ENCODE results near the gene CCDC33. TPM values are rescaled to one million over a fixed set of nuclear protein-coding genes. Genes with fewer than 3 reads are reported as not detected.

The CCDC33 gene
- total and polyA plus RNA-seq, 10 of the 15 experiments (the other 5 are each of a cell fraction or from before 2014, with no cell fraction given), result 0.57 to 5.8 (median 4.3) TPM

- Histone ChIP-seq H3K9ac (ENCODE audit: control insufficient read depth, insufficient read depth, low read length) (no peak overlapping the region), H3K4me2 (ENCODE audit: control insufficient read depth, insufficient read depth) (no peak overlapping the region), H3K36me3 (ENCODE audit: control insufficient read depth in 2 of 2, insufficient read depth in 2 of 2, low read length in 1 of 2) (no peaks in the 10 kb centered on the region), H3K9me3 (replicated peaks; ENCODE audit: control insufficient read depth, insufficient read depth, low read length) (no peaks in the 10 kb centered on the region), H3K27me3 (replicated peaks in 1 of 2; ENCODE audit: control insufficient read depth in 2 of 2, insufficient read depth in 2 of 2, low read length in 1 of 2) (peaks cover 0 to under 1% of the 10 kb centered on the region in 2 experiments; a peak in 2 of 4 replicates), H3K4me3 (no peak overlapping the region), H3K4me1 (ENCODE audit: control insufficient read depth, insufficient read depth, low read length) (peaks cover 7% of the 10 kb centered on the region), H4K20me1 (ENCODE audit: control insufficient read depth, insufficient read depth) (no peaks in the 10 kb centered on the region), H3K27ac (ENCODE audit: control insufficient read depth, insufficient read depth) (no peak overlapping the region), H3K79me2 (ENCODE audit: control insufficient read depth, insufficient read depth, low read length) (no peaks in the 10 kb centered on the region), H2AFZ (ENCODE audit: control insufficient read depth, low read depth, low read length) (no peak overlapping the region)
- BruUV-seq (replicated peaks), result no TSS peak
- CTCF ChIA-PET, result no interaction called here
- POLR2A ChIA-PET, result no interaction called here
- SMC1A ChIA-PET (ENCODE audit: uncharacterized antibody, unreplicated experiment), result interaction anchor here (0.9 kb wide), 1 partner anchor 95 kb away, joined by 3 read pairs; no protein-coding TSS in a partner anchor
- no peak for DNase-seq (ENCODE audit: low read depth, low spot score)
- TF ChIP-seq, protein P1, sequence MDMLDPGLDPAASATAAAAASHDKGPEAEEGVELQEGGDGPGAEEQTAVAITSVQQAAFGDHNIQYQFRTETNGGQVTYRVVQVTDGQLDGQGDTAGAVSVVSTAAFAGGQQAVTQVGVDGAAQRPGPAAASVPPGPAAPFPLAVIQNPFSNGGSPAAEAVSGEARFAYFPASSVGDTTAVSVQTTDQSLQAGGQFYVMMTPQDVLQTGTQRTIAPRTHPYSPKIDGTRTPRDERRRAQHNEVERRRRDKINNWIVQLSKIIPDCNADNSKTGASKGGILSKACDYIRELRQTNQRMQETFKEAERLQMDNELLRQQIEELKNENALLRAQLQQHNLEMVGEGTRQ (IDR thresholded peaks at IDR 0.05; ENCODE audit: borderline replicate concordance, low read depth, low read length), result no peak
- TF ChIP-seq JUND (IDR thresholded peaks at IDR 0.05; ENCODE audit: low read depth, low read length), result no peak
- TF ChIP-seq SP1 (IDR thresholded peaks at IDR 0.05; ENCODE audit: low read depth, low read length), result no peak
- TF ChIP-seq IRF4 (IDR thresholded peaks at IDR 0.05; ENCODE audit: low read depth, low read length), result no peak
- no peak for TF ChIP-seq POLR2AphosphoS2 (IDR thresholded peaks at IDR 0.05; ENCODE audit: low read depth, low read length)
- TF ChIP-seq EP300 (IDR thresholded peaks at IDR 0.05; ENCODE audit: borderline replicate concordance in 1 of 2, control insufficient read depth in 1 of 2, low read depth in 2 of 2, low read length in 2 of 2), result no peak
- no peak for TF ChIP-seq SIX5 (IDR thresholded peaks at IDR 0.05; ENCODE audit: low read depth, low read length, severe bottlenecking)
- TF ChIP-seq EED (IDR thresholded peaks at IDR 0.05; ENCODE audit: low read depth), result no peak
- no peak for TF ChIP-seq WRNIP1 (IDR thresholded peaks at IDR 0.05; ENCODE audit: borderline replicate concordance, low read depth, low read length)
- TF ChIP-seq, protein P2, sequence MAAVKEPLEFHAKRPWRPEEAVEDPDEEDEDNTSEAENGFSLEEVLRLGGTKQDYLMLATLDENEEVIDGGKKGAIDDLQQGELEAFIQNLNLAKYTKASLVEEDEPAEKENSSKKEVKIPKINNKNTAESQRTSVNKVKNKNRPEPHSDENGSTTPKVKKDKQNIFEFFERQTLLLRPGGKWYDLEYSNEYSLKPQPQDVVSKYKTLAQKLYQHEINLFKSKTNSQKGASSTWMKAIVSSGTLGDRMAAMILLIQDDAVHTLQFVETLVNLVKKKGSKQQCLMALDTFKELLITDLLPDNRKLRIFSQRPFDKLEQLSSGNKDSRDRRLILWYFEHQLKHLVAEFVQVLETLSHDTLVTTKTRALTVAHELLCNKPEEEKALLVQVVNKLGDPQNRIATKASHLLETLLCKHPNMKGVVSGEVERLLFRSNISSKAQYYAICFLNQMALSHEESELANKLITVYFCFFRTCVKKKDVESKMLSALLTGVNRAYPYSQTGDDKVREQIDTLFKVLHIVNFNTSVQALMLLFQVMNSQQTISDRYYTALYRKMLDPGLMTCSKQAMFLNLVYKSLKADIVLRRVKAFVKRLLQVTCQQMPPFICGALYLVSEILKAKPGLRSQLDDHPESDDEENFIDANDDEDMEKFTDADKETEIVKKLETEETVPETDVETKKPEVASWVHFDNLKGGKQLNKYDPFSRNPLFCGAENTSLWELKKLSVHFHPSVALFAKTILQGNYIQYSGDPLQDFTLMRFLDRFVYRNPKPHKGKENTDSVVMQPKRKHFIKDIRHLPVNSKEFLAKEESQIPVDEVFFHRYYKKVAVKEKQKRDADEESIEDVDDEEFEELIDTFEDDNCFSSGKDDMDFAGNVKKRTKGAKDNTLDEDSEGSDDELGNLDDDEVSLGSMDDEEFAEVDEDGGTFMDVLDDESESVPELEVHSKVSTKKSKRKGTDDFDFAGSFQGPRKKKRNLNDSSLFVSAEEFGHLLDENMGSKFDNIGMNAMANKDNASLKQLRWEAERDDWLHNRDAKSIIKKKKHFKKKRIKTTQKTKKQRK (IDR thresholded peaks at IDR 0.05; ENCODE audit: low read depth, low read length), result no peak
- no peak for TF ChIP-seq NFIC (IDR thresholded peaks at IDR 0.05; ENCODE audit: low read depth, low read length)
- TF ChIP-seq HDAC6 (IDR thresholded peaks at IDR 0.05; ENCODE audit: unreplicated experiment), result no peak
- TF ChIP-seq, protein P3, sequence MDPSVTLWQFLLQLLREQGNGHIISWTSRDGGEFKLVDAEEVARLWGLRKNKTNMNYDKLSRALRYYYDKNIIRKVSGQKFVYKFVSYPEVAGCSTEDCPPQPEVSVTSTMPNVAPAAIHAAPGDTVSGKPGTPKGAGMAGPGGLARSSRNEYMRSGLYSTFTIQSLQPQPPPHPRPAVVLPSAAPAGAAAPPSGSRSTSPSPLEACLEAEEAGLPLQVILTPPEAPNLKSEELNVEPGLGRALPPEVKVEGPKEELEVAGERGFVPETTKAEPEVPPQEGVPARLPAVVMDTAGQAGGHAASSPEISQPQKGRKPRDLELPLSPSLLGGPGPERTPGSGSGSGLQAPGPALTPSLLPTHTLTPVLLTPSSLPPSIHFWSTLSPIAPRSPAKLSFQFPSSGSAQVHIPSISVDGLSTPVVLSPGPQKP (IDR thresholded peaks at IDR 0.05; ENCODE audit: low read depth, low read length), result no peak
- no peak for TF ChIP-seq PBX3 (IDR thresholded peaks at IDR 0.05; ENCODE audit: insufficient replicate concordance, low read depth, low read length)
- no peak for TF ChIP-seq ZNF622 (IDR thresholded peaks at IDR 0.05)
- TF ChIP-seq IKZF1 (conservative IDR thresholded peaks at IDR 0.05), result no peak
- TF ChIP-seq CBFB (IDR thresholded peaks at IDR 0.05; ENCODE audit: low read depth), result no peak
- in situ Hi-C loops (cut with MboI), result no loop called here
- no peak for ATAC-seq
- RAD21 ChIA-PET (ENCODE audit: unreplicated experiment), result no interaction called here
- no peak for FAIRE-seq
- 56% methylated on average over 1 of the region's 1 CpG for WGBS (ENCODE audit: insufficient coverage, insufficient replicate concordance, low lambda C conversion rate, missing lambda C conversion rate)
- intact Hi-C loops (cut with micrococcal nuclease; ENCODE audit: unreplicated experiment), result no loop called here
Observed at GRCh38 chr15:74294010-74294409, 57.9 kb downstream of the CCDC33 start.

Data from GM12878 (cell line).